ENCODE results near the gene RIOK1.

Gene RIOK1

GRCh38 chr6:7410851-7411250 is 21.2 kb downstream of the RIOK1 start:
- no peak for DNase-seq

- DNase-seq: no peak
Measured at GRCh38 chr6:7411328-7411727, 21.7 kb downstream of the RIOK1 start.

GRCh38 chr6:7413151-7413823 is 23.7 kb downstream of the RIOK1 start:
- DNase-seq: no peak

- no peak for DNase-seq
Measured at GRCh38 chr6:7414811-7415210, 25.2 kb downstream of the RIOK1 start.

- DNase-seq: no peak
Measured at GRCh38 chr6:7417684-7418083, 28.1 kb downstream of the RIOK1 start.

GRCh38 chr6:7418238-7418905 is 28.8 kb downstream of the RIOK1 start:
- DNase-seq: no peak

- DNase-seq: no peak
Measured at GRCh38 chr6:7419065-7419464, 29.5 kb downstream of the RIOK1 start.

- DNase-seq: no peak
Measured at GRCh38 chr6:7421066-7421465, 31.5 kb downstream of the RIOK1 start.

GRCh38 chr6:7424058-7424457 is 34.5 kb downstream of the RIOK1 start:
- no peak for DNase-seq

GRCh38 chr6:7424967-7425807 is 35.6 kb downstream of the RIOK1 start:
- DNase-seq: no peak

- no peak for DNase-seq
Measured at GRCh38 chr6:7425808-7426190, 36.2 kb downstream of the RIOK1 start.

GRCh38 chr6:7426447-7427169 is 37.0 kb downstream of the RIOK1 start:
- no peak for DNase-seq

- DNase-seq: no peak
Measured at GRCh38 chr6:7431313-7431673, 41.7 kb downstream of the RIOK1 start.

- no peak for DNase-seq
Measured at GRCh38 chr6:7431674-7432390, 42.2 kb downstream of the RIOK1 start.

- DNase-seq: no peak
Measured at GRCh38 chr6:7432391-7433120, 42.9 kb downstream of the RIOK1 start.

GRCh38 chr6:7433121-7433617 is 43.6 kb downstream of the RIOK1 start:
- DNase-seq: no peak

GRCh38 chr6:7434672-7435071 is 45.1 kb downstream of the RIOK1 start:
- no peak for DNase-seq

GRCh38 chr6:7438011-7438410 is 48.4 kb downstream of the RIOK1 start:
- DNase-seq: no peak

- DNase-seq: no peak
Measured at GRCh38 chr6:7439228-7439627, 49.6 kb downstream of the RIOK1 start.

GRCh38 chr6:7440476-7440875 is 50.9 kb downstream of the RIOK1 start:
- no peak for DNase-seq

- no peak for DNase-seq
Measured at GRCh38 chr6:7441048-7441775, 51.6 kb downstream of the RIOK1 start.
